ENCODE data around the gene MGAT4A.

Gene MGAT4A

DNA sequence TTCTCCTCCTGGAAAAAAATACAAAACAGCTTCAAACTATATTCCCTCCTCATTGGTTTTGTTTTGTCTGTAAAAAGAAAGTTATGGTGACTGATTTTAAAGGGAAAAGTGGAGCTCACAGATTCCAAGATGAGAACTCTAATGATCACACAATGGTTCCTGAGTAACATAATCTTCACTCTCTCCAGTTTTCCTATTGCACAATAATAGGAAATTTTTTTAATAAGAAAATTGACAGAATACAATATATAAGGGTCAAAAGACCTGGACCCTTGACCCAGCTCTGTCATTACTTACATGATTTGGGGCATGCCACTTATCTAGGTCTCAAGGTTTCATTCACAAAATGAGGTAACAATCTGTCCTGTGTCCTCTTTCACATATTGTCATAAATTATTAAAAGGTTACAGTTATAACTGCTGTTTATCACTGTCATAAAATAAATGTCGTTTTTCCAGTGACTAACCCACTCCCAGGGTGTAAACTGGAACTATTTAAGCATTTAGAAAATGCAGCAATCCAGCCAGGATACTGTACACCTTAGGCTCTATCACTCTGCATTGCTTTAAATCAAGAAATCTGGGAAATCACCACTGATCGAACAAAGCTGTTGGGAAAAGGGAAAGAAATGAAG lies 4.1 kb downstream of the MGAT4A start:
- no peak for DNase-seq (ENCODE audit: low read depth)
- TF ChIP-seq, protein P1, sequence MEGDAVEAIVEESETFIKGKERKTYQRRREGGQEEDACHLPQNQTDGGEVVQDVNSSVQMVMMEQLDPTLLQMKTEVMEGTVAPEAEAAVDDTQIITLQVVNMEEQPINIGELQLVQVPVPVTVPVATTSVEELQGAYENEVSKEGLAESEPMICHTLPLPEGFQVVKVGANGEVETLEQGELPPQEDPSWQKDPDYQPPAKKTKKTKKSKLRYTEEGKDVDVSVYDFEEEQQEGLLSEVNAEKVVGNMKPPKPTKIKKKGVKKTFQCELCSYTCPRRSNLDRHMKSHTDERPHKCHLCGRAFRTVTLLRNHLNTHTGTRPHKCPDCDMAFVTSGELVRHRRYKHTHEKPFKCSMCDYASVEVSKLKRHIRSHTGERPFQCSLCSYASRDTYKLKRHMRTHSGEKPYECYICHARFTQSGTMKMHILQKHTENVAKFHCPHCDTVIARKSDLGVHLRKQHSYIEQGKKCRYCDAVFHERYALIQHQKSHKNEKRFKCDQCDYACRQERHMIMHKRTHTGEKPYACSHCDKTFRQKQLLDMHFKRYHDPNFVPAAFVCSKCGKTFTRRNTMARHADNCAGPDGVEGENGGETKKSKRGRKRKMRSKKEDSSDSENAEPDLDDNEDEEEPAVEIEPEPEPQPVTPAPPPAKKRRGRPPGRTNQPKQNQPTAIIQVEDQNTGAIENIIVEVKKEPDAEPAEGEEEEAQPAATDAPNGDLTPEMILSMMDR (IDR thresholded peaks at IDR 0.05; ENCODE audit: insufficient read depth, low read depth, low read length, missing control alignments) = no peak
- H3K4me3 ChIP-seq (ENCODE audit: low read length) = no peak overlapping the region

DNA sequence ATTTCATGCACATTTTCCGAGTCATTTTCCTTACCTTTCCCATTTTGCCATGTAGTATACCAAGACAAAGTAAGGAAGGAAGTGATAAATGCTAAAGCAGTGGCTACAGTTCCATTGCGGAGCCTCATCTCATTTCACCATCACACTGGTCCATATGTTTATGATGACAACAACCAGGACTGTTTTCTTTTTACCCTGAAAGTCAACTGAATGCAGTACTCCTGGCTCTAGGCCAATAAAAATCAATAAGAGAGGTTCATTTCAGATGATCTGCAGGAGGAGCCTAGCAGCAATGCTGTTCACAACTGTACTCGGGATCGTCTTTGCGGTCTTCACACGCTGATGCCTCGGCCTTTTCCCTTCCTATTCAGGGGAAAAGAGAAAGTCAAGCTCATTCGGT lies 4.7 kb downstream of the MGAT4A start:
- TF ChIP-seq, protein P1 (IDR thresholded peaks at IDR 0.05; ENCODE audit: insufficient read depth, low read depth, low read length, missing control alignments) = no peak
- no peak for DNase-seq (ENCODE audit: low read depth)

DNA sequence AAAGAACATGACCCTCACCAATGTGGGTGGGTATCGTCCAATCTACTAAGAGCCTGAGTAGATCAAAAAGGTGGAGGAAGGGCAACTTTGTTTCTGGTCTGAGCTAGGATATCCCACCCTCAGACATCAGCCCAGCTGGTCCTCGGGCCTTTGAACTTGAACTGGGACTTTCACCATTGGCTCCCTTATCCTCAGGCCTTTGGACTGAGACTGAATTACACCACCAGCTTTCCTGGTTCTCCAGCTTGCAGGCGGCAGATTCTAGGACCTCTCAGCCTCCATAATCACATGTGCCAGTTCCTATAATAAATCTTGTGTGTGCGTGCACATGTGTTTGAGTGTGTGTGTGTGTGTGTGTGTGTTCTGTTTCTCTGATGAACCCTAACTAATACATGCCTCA lies 10.6 kb downstream of the MGAT4A start:
- no peak overlapping the region for H3K4me3 ChIP-seq (ENCODE audit: low read length)
- DNase-seq (ENCODE audit: low read depth) = no peak
- TF ChIP-seq, protein P1 (IDR thresholded peaks at IDR 0.05; ENCODE audit: insufficient read depth, low read depth, low read length, missing control alignments) = no peak

More for the DNA sequence above, 4.7 kb downstream of the MGAT4A start:
- H3K4me3 ChIP-seq (ENCODE audit: low read length) = no peak overlapping the region

DNA sequence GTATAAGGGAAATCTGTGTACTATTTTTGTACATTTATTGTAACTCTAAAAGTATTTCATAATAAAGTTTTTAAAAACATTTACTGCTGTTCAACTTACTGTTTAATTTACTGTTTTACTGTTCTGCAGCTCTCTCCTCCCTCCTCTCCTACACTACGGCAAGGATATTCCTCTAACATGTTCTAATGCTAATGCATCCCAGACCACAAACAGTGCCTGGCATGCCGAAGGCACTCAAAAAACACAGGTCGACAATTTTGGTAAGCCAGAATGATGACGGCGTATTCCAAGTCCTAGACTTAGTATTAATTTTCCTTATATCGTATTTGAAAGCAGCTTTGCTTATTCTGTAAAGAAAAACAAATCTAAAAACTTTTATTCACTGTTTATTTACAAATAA lies 13.3 kb downstream of the MGAT4A start:
- no peak for DNase-seq (ENCODE audit: low read depth)
- no peak overlapping the region for H3K4me3 ChIP-seq (ENCODE audit: low read length)
- TF ChIP-seq, protein P1 (IDR thresholded peaks at IDR 0.05; ENCODE audit: insufficient read depth, low read depth, low read length, missing control alignments) = no peak

DNA sequence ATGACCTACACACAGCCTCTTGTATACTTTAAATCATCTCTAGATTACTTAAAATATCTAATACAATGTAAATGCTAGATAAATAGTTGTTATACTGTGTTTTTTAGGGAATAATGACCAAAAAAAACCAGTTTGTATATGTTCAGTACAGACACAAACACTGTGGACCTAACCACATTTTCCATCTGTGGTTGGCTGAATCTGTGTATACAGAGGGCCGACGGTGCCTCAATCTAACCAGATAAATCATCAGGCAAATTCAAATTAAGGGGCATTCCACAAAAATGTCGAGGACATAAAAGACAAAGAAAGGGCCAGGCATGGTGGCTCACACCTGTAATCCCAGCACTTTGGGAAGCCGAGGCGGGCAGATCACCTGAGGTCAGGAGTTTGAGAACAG lies 14.1 kb downstream of the MGAT4A start:
- H3K4me3 ChIP-seq (ENCODE audit: low read length) = no peak overlapping the region
- TF ChIP-seq, protein P1 (IDR thresholded peaks at IDR 0.05; ENCODE audit: insufficient read depth, low read depth, low read length, missing control alignments) = no peak
- no peak for DNase-seq (ENCODE audit: low read depth)

DNA sequence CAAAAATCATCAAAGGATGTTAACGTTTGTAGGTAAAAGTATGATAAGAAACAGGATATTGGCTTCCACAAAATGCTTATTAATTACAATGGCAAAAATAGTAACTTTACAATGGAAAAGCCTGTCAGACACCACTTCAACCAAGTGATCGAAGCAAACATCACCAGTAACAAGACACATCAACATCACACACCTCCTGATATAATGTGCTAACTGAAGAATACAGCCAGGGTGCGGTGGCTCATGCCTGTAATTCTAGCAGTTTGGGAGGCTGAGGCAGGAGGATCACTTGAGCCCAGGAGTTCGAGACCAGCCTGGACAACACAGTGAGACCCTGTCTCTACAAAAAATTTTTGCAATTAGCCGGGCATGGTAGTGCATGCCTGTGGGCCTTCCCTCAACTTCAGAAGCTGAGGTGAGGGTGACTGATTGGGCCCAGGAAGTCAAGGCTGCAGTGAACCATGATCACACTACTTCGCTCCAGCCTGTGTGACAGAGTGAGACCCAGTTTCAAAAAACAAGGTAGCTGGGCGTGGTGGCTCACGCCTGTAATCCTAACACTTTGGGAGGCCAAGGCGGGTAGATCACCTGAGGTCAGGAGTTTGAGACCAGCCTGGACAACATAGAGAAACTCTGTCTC lies 15.0 kb downstream of the MGAT4A start:
- TF ChIP-seq, protein P1 (IDR thresholded peaks at IDR 0.05; ENCODE audit: insufficient read depth, low read depth, low read length, missing control alignments) = no peak
- H3K4me3 ChIP-seq (ENCODE audit: low read length) = no peak overlapping the region
- DNase-seq (ENCODE audit: low read depth) = no peak

All from epithelial cell of esophagus (primary cell).